ENCODE data around the gene NLK.
"Not testable (repeated sequence)": the region's sequence is repeated elsewhere in the genome, so short reads cannot be mapped to it uniquely, and the experiment has no call there.

NLK gene

DNA sequence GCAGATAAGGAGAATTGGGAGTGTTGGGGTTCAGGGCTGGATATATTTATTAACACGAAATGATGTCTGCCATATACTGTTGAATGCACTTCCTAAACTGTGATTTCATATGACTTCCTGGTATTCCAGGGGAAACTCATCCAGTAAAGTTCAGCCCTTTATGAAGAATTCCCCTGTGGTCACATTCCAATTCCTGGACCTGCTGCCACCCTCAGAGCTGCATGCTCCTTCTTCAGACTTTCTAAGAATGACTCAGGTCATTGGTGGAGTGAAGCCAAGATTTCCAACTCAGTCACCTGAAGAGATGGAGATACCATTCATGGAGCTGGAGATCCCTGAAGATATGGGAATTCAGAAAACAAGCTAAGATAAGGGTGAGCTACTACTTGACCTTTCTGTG, 162.3 kb downstream of the NLK start:
- POLR2A ChIA-PET, result no interaction called here
- TF ChIP-seq, protein P1, sequence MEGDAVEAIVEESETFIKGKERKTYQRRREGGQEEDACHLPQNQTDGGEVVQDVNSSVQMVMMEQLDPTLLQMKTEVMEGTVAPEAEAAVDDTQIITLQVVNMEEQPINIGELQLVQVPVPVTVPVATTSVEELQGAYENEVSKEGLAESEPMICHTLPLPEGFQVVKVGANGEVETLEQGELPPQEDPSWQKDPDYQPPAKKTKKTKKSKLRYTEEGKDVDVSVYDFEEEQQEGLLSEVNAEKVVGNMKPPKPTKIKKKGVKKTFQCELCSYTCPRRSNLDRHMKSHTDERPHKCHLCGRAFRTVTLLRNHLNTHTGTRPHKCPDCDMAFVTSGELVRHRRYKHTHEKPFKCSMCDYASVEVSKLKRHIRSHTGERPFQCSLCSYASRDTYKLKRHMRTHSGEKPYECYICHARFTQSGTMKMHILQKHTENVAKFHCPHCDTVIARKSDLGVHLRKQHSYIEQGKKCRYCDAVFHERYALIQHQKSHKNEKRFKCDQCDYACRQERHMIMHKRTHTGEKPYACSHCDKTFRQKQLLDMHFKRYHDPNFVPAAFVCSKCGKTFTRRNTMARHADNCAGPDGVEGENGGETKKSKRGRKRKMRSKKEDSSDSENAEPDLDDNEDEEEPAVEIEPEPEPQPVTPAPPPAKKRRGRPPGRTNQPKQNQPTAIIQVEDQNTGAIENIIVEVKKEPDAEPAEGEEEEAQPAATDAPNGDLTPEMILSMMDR (IDR thresholded peaks at IDR 0.05; ENCODE audit: insufficient read depth, low read length, missing control alignments), result no peak
- no peak for DNase-seq (ENCODE audit: low read depth, low spot score)
- H3K4me3 ChIP-seq (ENCODE audit: low read depth, low read length), result no peak overlapping the region
- CTCF ChIA-PET, result no interaction called here

DNA sequence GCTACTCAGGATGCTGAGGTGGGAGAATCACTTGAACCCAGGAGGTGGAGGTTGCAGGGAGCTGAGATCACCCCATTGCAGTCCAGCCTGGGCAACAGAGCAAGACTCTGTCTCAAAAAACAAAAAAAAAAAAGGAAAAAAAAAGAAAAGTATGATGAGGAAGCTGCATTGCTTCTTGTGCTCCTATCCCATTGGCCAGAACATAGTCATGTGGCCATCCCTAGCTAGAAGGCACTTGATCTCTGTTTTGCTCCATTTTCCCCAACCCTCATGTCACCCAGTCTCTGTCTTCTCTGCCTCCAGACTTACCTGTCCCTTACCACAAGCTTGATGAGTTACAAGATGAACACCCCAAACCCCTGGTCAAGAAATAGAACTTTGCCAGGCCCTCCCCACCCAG, 163.8 kb downstream of the NLK start:
- CTCF ChIA-PET, result no interaction called here
- POLR2A ChIA-PET, result no interaction called here

DNA sequence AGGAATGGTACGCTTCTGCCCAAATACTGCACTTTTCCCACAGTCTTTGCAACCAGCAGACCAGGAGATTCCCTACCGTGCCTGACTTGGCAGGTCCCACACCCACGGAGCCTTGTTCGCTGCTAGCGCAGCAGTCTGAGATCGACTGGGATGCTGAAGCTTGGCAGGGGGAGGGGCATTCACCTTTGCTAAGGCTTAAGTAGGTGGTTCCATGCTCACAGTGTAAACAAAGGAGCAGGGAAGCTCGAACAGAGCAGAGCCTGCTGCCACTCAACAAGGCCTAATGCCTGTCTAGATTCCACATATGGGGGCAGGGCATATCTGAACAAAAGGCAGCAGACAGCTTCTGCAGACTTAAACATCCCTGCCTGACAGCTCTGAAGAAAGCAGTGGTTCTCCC, 169.3 kb downstream of the NLK start:
- POLR2A ChIA-PET, result no interaction called here
- TF ChIP-seq, protein P1 (IDR thresholded peaks at IDR 0.05; ENCODE audit: insufficient read depth, low read length, missing control alignments), result no peak
- no peak for DNase-seq (ENCODE audit: low read depth, low spot score)
- H3K4me3 ChIP-seq (ENCODE audit: low read depth, low read length), result no peak overlapping the region
- CTCF ChIA-PET, result no interaction called here

More for the DNA sequence above, 163.8 kb downstream of the NLK start:
- TF ChIP-seq, protein P1 (IDR thresholded peaks at IDR 0.05; ENCODE audit: insufficient read depth, low read length, missing control alignments), result no peak
- DNase-seq (ENCODE audit: low read depth, low spot score), result no peak
- H3K4me3 ChIP-seq (ENCODE audit: low read depth, low read length), result no peak overlapping the region

DNA sequence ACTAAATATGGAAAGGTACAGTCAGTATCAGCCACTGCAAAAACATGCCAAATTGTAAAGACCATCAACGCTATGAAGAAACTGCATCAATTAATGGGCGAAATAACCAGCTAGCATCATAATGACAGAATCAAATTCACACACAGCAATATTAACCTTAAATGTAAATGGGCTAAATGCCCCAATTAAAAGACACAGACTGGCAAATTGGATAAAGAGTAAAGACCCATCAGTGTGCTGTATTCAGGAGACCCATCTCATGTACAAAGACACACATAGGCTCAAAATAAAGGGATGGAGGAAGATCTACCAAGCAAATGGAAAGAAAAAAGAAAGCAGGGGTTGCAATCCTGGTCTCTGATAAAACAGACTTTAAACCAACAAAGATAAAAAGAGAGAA, 171.1 kb downstream of the NLK start:
- CTCF ChIA-PET; H3K4me3 ChIP-seq (ENCODE audit: low read depth, low read length); POLR2A ChIA-PET; DNase-seq (ENCODE audit: low read depth, low spot score): not testable (repeated sequence)

DNA sequence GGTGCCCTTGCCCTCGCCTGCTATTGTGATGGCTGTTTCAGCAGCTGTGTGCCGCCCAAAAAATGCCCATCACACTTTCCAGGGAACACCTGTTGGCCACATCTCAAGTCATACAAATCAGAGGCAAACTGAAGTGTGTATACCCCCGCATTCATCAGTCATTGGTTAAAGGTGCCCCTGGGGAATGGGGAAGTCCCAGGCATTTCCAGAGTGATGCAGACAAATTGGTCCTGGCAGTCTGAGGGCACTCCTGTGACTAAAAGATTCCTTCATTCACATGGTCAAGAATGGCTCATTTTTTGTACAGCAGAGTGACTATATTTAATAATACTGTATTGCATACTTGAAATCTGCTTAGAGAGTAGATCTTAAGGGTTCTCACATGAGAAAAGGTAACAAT, 173.6 kb downstream of the NLK start:
- DNase-seq (ENCODE audit: low read depth, low spot score), result no peak
- TF ChIP-seq, protein P1 (IDR thresholded peaks at IDR 0.05; ENCODE audit: insufficient read depth, low read length, missing control alignments), result no peak
- ChIA-PET CTCF (interaction anchor here (1.3 to 2.4 kb wide), 2 partner anchors 16 to 17 kb away, joined by 3 to 7 read pairs; no protein-coding TSS in a partner anchor), POLR2A (no interaction called here)
- H3K4me3 ChIP-seq (ENCODE audit: low read depth, low read length), result no peak overlapping the region

DNA sequence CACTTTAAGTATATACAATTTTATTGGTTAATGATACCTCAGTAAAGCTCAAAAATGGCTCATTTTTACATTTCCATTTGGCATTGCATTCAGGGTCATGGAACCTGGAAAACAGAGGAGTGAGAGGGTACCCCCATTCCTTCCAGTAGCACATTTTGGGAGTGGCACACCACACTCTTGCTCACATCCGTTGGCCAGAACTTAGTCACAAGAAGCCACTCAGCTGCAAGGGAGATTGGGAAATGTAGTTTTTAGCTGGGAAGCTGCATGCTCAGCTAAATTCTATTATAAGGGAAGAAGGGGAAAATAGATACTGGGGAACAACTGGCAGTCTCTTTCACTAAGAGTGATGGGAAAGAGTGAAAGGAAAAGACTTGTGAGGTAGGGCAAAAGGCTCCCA, 174.1 kb downstream of the NLK start:
- no peak for DNase-seq (ENCODE audit: low read depth, low spot score)
- POLR2A ChIA-PET, result no interaction called here

DNA sequence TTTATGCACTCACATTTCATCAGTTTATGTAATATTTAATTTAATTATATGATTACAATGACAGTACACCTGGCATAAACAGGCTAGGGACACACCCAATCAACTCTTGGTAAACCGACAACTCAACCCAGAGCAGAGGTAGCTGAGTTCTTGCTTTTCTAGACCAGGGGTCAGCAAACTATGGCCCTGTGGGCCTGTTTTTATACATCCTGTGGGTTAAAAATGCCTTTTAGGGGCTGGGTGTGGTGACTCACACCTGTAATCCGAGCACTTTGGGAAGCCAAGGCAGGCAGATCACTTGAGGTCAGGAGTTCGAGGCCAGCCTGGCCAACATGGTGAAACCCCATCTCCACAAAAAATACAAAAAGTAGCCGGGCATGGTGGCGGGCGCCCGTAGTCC, 177.3 kb downstream of the NLK start:
- ChIA-PET POLR2A (no interaction called here), CTCF (interaction anchor here (1.4 to 1.7 kb wide), 2 partner anchors 11 to 12 kb away, joined by 3 to 6 read pairs; no protein-coding TSS in a partner anchor)
- TF ChIP-seq, protein P1 (IDR thresholded peaks at IDR 0.05; ENCODE audit: insufficient read depth, low read length, missing control alignments), result no peak
- no peak for DNase-seq (ENCODE audit: low read depth, low spot score)
- no peak overlapping the region for H3K4me3 ChIP-seq (ENCODE audit: low read depth, low read length)

More for the DNA sequence above, 174.1 kb downstream of the NLK start:
- CTCF ChIA-PET, result interaction anchor here (2.4 kb wide), 1 partner anchor 16 kb away, joined by 7 read pairs; no protein-coding TSS in a partner anchor
- no peak overlapping the region for H3K4me3 ChIP-seq (ENCODE audit: low read depth, low read length)
- TF ChIP-seq, protein P1 (IDR thresholded peaks at IDR 0.05; ENCODE audit: insufficient read depth, low read length, missing control alignments), result no peak
